IMR-90 (cell line): ENCODE data around the gene LBH. TPM values are rescaled to one million over a fixed set of nuclear protein-coding genes. Genes with fewer than 3 reads are reported as not detected.
A peak's percentile ranks its signal among the peaks of the same experiment; 100 is the strongest.

ENCODE experiments used
- ATAC-seq: fragments of 200-7000 bp; cut with Tn5 transposase; 2 replicates; pipeline ENCODE4 v1.9.1; 2020; ENCODE audit warnings: low read depth, mild to moderate bottlenecking, moderate library complexity
- BruUV-seq: library from RNA; stranded (reverse); fragments of 400-500 nt; replicated peaks from 2 replicates; lab custom pipeline; 2021; lab: Mats Ljungman, UMichigan
- CTCF ChIA-PET: fragments of 300-600 bp; formaldehyde crosslinking; extraction: SDS; loops from one replicate; lab custom pipeline; 2021; ENCODE audit warnings: antibody characterized with exemption; lab: Yijun Ruan, JAX
- POLR2A ChIA-PET: fragments of 300-600 bp; sonication (Branson Sonifier 250); formaldehyde crosslinking; loops from one replicate; lab custom pipeline; 2022; ENCODE audit warnings: antibody characterized with exemption; ENCODE audit not compliant: unreplicated experiment; lab: Charles Lee
- DNase-seq: peaks from one replicate; pipeline ENCODE4 v3.0.0; 2013
- H2AFZ ChIP-seq: replicated peaks from 2 replicates; pipeline ENCODE3; 2013; ENCODE audit warnings: low read length, mild to moderate bottlenecking; ENCODE audit not compliant: poor library complexity
- H2AK5ac ChIP-seq: 2 replicates; pipeline ENCODE4 v1.6.1; 2013; ENCODE audit warnings: low read depth, low read length, inconsistent platforms
- H2AK9ac ChIP-seq: replicated peaks from 2 replicates; pipeline ENCODE3; 2013; ENCODE audit warnings: mild to moderate bottlenecking, low read depth, low read length, moderate library complexity; ENCODE audit not compliant: poor library complexity
- H2BK120ac ChIP-seq: 2 replicates; pipeline ENCODE4 v1.6.1; 2013; ENCODE audit warnings: low read depth, low read length, inconsistent platforms
- H2BK15ac ChIP-seq: 3 replicates; pipeline ENCODE4 v1.6.1; 2013; ENCODE audit warnings: low read depth, low read length, inconsistent platforms
- H2BK20ac ChIP-seq: 2 replicates; pipeline ENCODE4 v1.6.1; 2013; ENCODE audit warnings: low read depth, mild to moderate bottlenecking, inconsistent platforms, low read length, moderate library complexity
- H2BK5ac ChIP-seq: 2 replicates; pipeline ENCODE4 v1.6.1; 2013; ENCODE audit warnings: mild to moderate bottlenecking, low read depth, low read length, inconsistent platforms; ENCODE audit not compliant: poor library complexity, severe bottlenecking
- H3K14ac ChIP-seq: replicated peaks from 2 replicates; pipeline ENCODE4 v1.6.1; 2013; ENCODE audit warnings: low read depth, low read length, inconsistent platforms
- H3K18ac ChIP-seq: 2 replicates; pipeline ENCODE4 v1.6.1; 2013; ENCODE audit warnings: low read depth, low read length, control low read depth
- H3K23ac ChIP-seq: 2 replicates; pipeline ENCODE4 v1.6.1; 2013; ENCODE audit warnings: low read depth, low read length, inconsistent platforms
- H3K27ac ChIP-seq: 2 replicates; pipeline ENCODE4 v1.5.1; 2013; ENCODE audit warnings: mild to moderate bottlenecking, control low read depth, low read length; ENCODE audit not compliant: insufficient read depth
- H3K27me3 ChIP-seq: 2 replicates; pipeline ENCODE4 v1.6.1; 2013; ENCODE audit warnings: low read length; ENCODE audit not compliant: control insufficient read depth, insufficient read depth
- H3K36me3 ChIP-seq: 2 replicates; pipeline ENCODE4 v1.6.1; 2013; ENCODE audit warnings: low read length, mixed read lengths; ENCODE audit not compliant: control insufficient read depth, insufficient read depth
- H3K4ac ChIP-seq: 2 replicates; pipeline ENCODE4 v1.6.1; 2013; ENCODE audit warnings: low read depth, low read length, inconsistent platforms
- H3K4me1 ChIP-seq: 2 replicates; pipeline ENCODE4 v1.6.1; 2013; ENCODE audit warnings: low read length, mixed read lengths; ENCODE audit not compliant: control insufficient read depth, insufficient read depth
- H3K4me2 ChIP-seq: 2 replicates; pipeline ENCODE4 v1.6.1; 2013; ENCODE audit warnings: low read depth, mild to moderate bottlenecking, control low read depth, low read length, moderate library complexity
- H3K4me3 ChIP-seq: 2 replicates; pipeline ENCODE4 v1.5.1; 2013; ENCODE audit warnings: low read depth, mild to moderate bottlenecking, control low read depth, low read length, moderate library complexity; ENCODE audit not compliant: insufficient read depth
- H3K56ac ChIP-seq: 2 replicates; pipeline ENCODE4 v1.6.1; 2013; ENCODE audit warnings: low read length, inconsistent platforms; ENCODE audit not compliant: insufficient read depth; ENCODE audit errors: extremely low read depth
- H3K79me1 ChIP-seq, 2 experiments: 2 replicates each; pipeline ENCODE4 v1.6.1; 2013; ENCODE audit warnings: low read length in 2 of 2, inconsistent platforms in 1 of 2, low read depth in 1 of 2
- H3K9ac ChIP-seq: 2 replicates; pipeline ENCODE4 v1.6.1; 2013; ENCODE audit warnings: low read depth, low read length, control low read depth
- H3K9me1 ChIP-seq: 2 replicates; pipeline ENCODE4 v1.6.1; 2013; ENCODE audit warnings: low read length, inconsistent platforms; ENCODE audit not compliant: insufficient read depth
- H3K9me3 ChIP-seq: 2 replicates; pipeline ENCODE4 v1.6.1; 2013; ENCODE audit warnings: low read length; ENCODE audit not compliant: control insufficient read depth, insufficient read depth
- H4K20me1 ChIP-seq: 2 replicates; pipeline ENCODE4 v1.6.1; 2013; ENCODE audit warnings: low read length, inconsistent platforms; ENCODE audit not compliant: insufficient read depth
- H4K5ac ChIP-seq: 2 replicates; pipeline ENCODE4 v1.6.1; 2013; ENCODE audit warnings: mild to moderate bottlenecking, low read depth, low read length, control low read depth
- H4K8ac ChIP-seq, 2 experiments: 2 replicates each; pipeline ENCODE4 v1.6.1; 2013; ENCODE audit warnings: low read depth in 2 of 2, low read length in 2 of 2, control low read depth in 1 of 2, inconsistent platforms in 1 of 2
- H4K91ac ChIP-seq: 2 replicates; pipeline ENCODE4 v1.6.1; 2013; ENCODE audit warnings: low read depth, low read length, inconsistent platforms; ENCODE audit not compliant: insufficient read depth
- CEBPB ChIP-seq: IDR thresholded peaks from 2 replicates; pipeline ENCODE4 v1.6.1; 2012; ENCODE audit warnings: low read depth, low read length, improper control_type of control experiment
- POLR2A ChIP-seq: IDR thresholded peaks from 2 replicates; pipeline ENCODE4 v1.6.1; 2012; ENCODE audit warnings: mild to moderate bottlenecking, low read depth, low read length
- WGBS, 2 experiments: methylation state at CpG; one replicate each; pipeline versions ENCODE4 v1.1.5 to v1.1.7; 2013; ENCODE audit warnings: missing lambda C conversion rate in 2 of 2; ENCODE audit not compliant: insufficient read length in 1 of 2; ENCODE audit errors: extremely low coverage in 2 of 2; 5-methylcytosine and 5-hydroxymethylcytosine counted together
- dilution Hi-C: fragments of 300-500 bp; cut with HindIII; formaldehyde crosslinking; loops from one replicate; pipeline ENCODE4 v1.14.3; 2018; ENCODE audit warnings: low sequenced_read_pairs; ENCODE audit not compliant: unreplicated experiment
- in situ Hi-C: fragments of 300-500 bp; cut with MboI; formaldehyde crosslinking; loops from 3 replicates; pipeline ENCODE4 v1.14.3; 2019; ENCODE audit warnings: low sequenced_read_pairs, inconsistent platforms, mixed read lengths
- intact Hi-C: fragments of 100-400 bp; cut with micrococcal nuclease; formaldehyde crosslinking; loops from 2 replicates; pipeline ENCODE4 v1.10.0; 2022
- polyA plus RNA-seq, 3 experiments: library from polyadenylated mRNA; depleted of rRNA; stranded (reverse); fragments of >200 nt; gene quantifications; 2 replicates each; pipeline ENCODE4 v1.2.3, GENCODE V29; 2012; ENCODE audit warnings: low replicate concordance in 1 of 3
- total RNA-seq: library from RNA; depleted of rRNA; stranded (reverse); fragments of >200 nt; gene quantifications from 2 replicates; pipeline ENCODE4 v1.2.3, GENCODE V29; 2012

Gene LBH
- total and polyA plus RNA-seq, 2 of the 4 experiments (the other 2 are of a cell fraction), result 158 to 202 TPM

DNA sequence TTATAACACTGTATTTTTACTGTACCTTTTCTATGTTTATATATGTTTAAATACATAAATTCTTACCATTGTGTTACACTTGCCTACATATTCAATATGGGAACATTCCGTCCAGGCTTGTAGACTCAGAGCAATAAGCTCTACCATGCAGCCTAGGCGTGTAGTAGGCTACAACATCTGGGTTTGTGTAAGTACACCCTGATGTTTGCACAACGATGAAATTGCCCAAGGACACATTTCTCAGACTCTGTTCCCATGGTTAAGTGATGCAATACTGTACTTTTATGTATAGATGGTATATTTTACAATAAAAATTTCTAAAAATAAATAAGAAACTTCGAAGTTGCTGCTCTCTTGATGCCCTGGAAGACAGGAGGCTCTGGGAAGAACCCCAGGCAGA lies 46.2 kb upstream of the LBH start:
- no peaks in the 10 kb centered on the region for H3K36me3 ChIP-seq
- intact Hi-C loops (no loop called here), in situ Hi-C loops (no loop called here), dilution Hi-C loops (no loop called here)
- no peak overlapping the region for H3K56ac ChIP-seq
- ChIA-PET CTCF (no interaction called here), POLR2A (no interaction called here)
- H3K14ac ChIP-seq, result no peak overlapping the region
- H3K79me1 ChIP-seq, result no peaks in the 10 kb centered on the region
- no peak overlapping the region for H2BK5ac ChIP-seq
- ATAC-seq (no peak), DNase-seq (peak; percentile 45)
- no peak overlapping the region for H3K23ac ChIP-seq
- TF ChIP-seq CEBPB (peak; percentile 63; the same call in 1 of the 2 replicates), POLR2A (no peak)
- no CpG with 5 or more reads among the region's 4 CpGs for WGBS, 2 experiments
- H3K4me3 ChIP-seq, result no peak overlapping the region
- peaks cover 8% of the 10 kb centered on the region for H3K27me3 ChIP-seq
- H3K18ac ChIP-seq, result no peak overlapping the region
- H4K5ac ChIP-seq, result no peak overlapping the region
- H4K8ac ChIP-seq, result no peak overlapping the region
- H3K4me1 ChIP-seq, result peaks cover 2% of the 10 kb centered on the region; the same call in 1 of the 2 replicates
- H3K4me2 ChIP-seq, result no peak overlapping the region
- H4K91ac ChIP-seq, result no peak overlapping the region
- H2AK9ac ChIP-seq, result no peak overlapping the region
- BruUV-seq, result no TSS peak
- no peak overlapping the region for H2AK5ac ChIP-seq
- H2BK15ac ChIP-seq, result no peak overlapping the region
- no peaks in the 10 kb centered on the region for H3K9me1 ChIP-seq
- H3K27ac ChIP-seq, result no peak overlapping the region
- H3K9me3 ChIP-seq, result no peaks in the 10 kb centered on the region
- H3K4ac ChIP-seq, result no peak overlapping the region
- H2BK120ac ChIP-seq, result no peak overlapping the region
- H4K20me1 ChIP-seq, result no peaks in the 10 kb centered on the region
- H2AFZ ChIP-seq, result no peak overlapping the region
- no peak overlapping the region for H2BK20ac ChIP-seq
- no peak overlapping the region for H3K9ac ChIP-seq
